ENCODE results near the gene TEPSIN.

TEPSIN gene

GRCh38 chr17:81195941-81196495 lies 42.8 kb downstream of the TEPSIN start:
- H3K27ac Mint-ChIP-seq = no peak overlapping the region
- no peaks in the 10 kb centered on the region for H3K9me3 Mint-ChIP-seq
- no peaks in the 10 kb centered on the region for H3K4me1 Mint-ChIP-seq
- H3K36me3 Mint-ChIP-seq = peaks cover 31% of the 10 kb centered on the region
- no peak for ATAC-seq
- no peaks in the 10 kb centered on the region for H3K27me3 Mint-ChIP-seq
- no peak overlapping the region for H3K4me3 Mint-ChIP-seq

- no peak for ATAC-seq
- H3K36me3 Mint-ChIP-seq = peaks cover 31% of the 10 kb centered on the region
- peak overlapping the region; percentile 65 for H3K27ac Mint-ChIP-seq
- no peaks in the 10 kb centered on the region for H3K4me1 Mint-ChIP-seq
- no peaks in the 10 kb centered on the region for H3K27me3 Mint-ChIP-seq
- H3K9me3 Mint-ChIP-seq = no peaks in the 10 kb centered on the region
- no peak overlapping the region for H3K4me3 Mint-ChIP-seq
Observed at GRCh38 chr17:81194941-81195901, 43.6 kb downstream of the TEPSIN start.

- no peak for ATAC-seq
- no peak overlapping the region for H3K4me3 Mint-ChIP-seq
- H3K27ac Mint-ChIP-seq = peak overlapping the region; percentile 65
- no peaks in the 10 kb centered on the region for H3K4me1 Mint-ChIP-seq
- H3K9me3 Mint-ChIP-seq = no peaks in the 10 kb centered on the region
- no peaks in the 10 kb centered on the region for H3K27me3 Mint-ChIP-seq
- peaks cover 31% of the 10 kb centered on the region for H3K36me3 Mint-ChIP-seq
Observed at GRCh38 chr17:81194225-81194760, 44.6 kb downstream of the TEPSIN start.

GRCh38 chr17:81193470-81194224 lies 45.2 kb downstream of the TEPSIN start:
- H3K27ac Mint-ChIP-seq = no peak overlapping the region
- no peaks in the 10 kb centered on the region for H3K27me3 Mint-ChIP-seq
- H3K36me3 Mint-ChIP-seq = peaks cover 34% of the 10 kb centered on the region
- H3K4me3 Mint-ChIP-seq = no peak overlapping the region
- H3K4me1 Mint-ChIP-seq = no peaks in the 10 kb centered on the region
- H3K9me3 Mint-ChIP-seq = no peaks in the 10 kb centered on the region
- no peak for ATAC-seq

- Mint-ChIP-seq H3K36me3 (peaks cover 28% of the 10 kb centered on the region), H3K27ac (no peak overlapping the region), H3K9me3 (no peaks in the 10 kb centered on the region), H3K4me1 (no peaks in the 10 kb centered on the region), H3K27me3 (no peaks in the 10 kb centered on the region), H3K4me3 (no peak overlapping the region)
- ATAC-seq = no peak
Observed at GRCh38 chr17:81193051-81193410, 45.8 kb downstream of the TEPSIN start.

- no peak for ATAC-seq
- H3K4me3 Mint-ChIP-seq = no peak overlapping the region
- no peaks in the 10 kb centered on the region for H3K27me3 Mint-ChIP-seq
- no peaks in the 10 kb centered on the region for H3K4me1 Mint-ChIP-seq
- H3K36me3 Mint-ChIP-seq = peaks cover 23% of the 10 kb centered on the region
- H3K9me3 Mint-ChIP-seq = no peaks in the 10 kb centered on the region
- H3K27ac Mint-ChIP-seq = no peak overlapping the region
Observed at GRCh38 chr17:81192386-81193050, 46.3 kb downstream of the TEPSIN start.

GRCh38 chr17:81191646-81192045 lies 47.2 kb downstream of the TEPSIN start:
- Mint-ChIP-seq H3K27me3 (no peaks in the 10 kb centered on the region), H3K27ac (no peak overlapping the region), H3K36me3 (peaks cover 23% of the 10 kb centered on the region), H3K4me3 (no peak overlapping the region), H3K4me1 (no peaks in the 10 kb centered on the region), H3K9me3 (no peaks in the 10 kb centered on the region)
- ATAC-seq = no peak

GRCh38 chr17:81191116-81191515 lies 47.7 kb downstream of the TEPSIN start:
- Mint-ChIP-seq H3K27ac (no peak overlapping the region), H3K9me3 (no peaks in the 10 kb centered on the region), H3K4me1 (no peaks in the 10 kb centered on the region), H3K4me3 (no peak overlapping the region), H3K36me3 (peaks cover 18% of the 10 kb centered on the region), H3K27me3 (no peaks in the 10 kb centered on the region)
- no peak for ATAC-seq

- H3K36me3 Mint-ChIP-seq = peaks cover 17% of the 10 kb centered on the region
- no peaks in the 10 kb centered on the region for H3K4me1 Mint-ChIP-seq
- H3K27me3 Mint-ChIP-seq = no peaks in the 10 kb centered on the region
- H3K4me3 Mint-ChIP-seq = no peak overlapping the region
- H3K9me3 Mint-ChIP-seq = no peaks in the 10 kb centered on the region
- no peak for ATAC-seq
- no peak overlapping the region for H3K27ac Mint-ChIP-seq
Observed at GRCh38 chr17:81190591-81190990, 48.3 kb downstream of the TEPSIN start.

- no peak for ATAC-seq
- no peak overlapping the region for H3K27ac Mint-ChIP-seq
- no peaks in the 10 kb centered on the region for H3K9me3 Mint-ChIP-seq
- no peaks in the 10 kb centered on the region for H3K27me3 Mint-ChIP-seq
- H3K4me3 Mint-ChIP-seq = no peak overlapping the region
- H3K4me1 Mint-ChIP-seq = no peaks in the 10 kb centered on the region
- H3K36me3 Mint-ChIP-seq = peaks cover 17% of the 10 kb centered on the region
Observed at GRCh38 chr17:81189670-81190530, 49.0 kb downstream of the TEPSIN start.

GRCh38 chr17:81189016-81189415 lies 49.8 kb downstream of the TEPSIN start:
- H3K9me3 Mint-ChIP-seq = no peaks in the 10 kb centered on the region
- no peak overlapping the region for H3K4me3 Mint-ChIP-seq
- H3K27me3 Mint-ChIP-seq = peaks cover 6% of the 10 kb centered on the region
- H3K4me1 Mint-ChIP-seq = no peaks in the 10 kb centered on the region
- ATAC-seq = no peak
- peaks cover 9% of the 10 kb centered on the region for H3K36me3 Mint-ChIP-seq
- H3K27ac Mint-ChIP-seq = no peak overlapping the region

GRCh38 chr17:81188491-81188840 lies 50.4 kb downstream of the TEPSIN start:
- no peaks in the 10 kb centered on the region for H3K9me3 Mint-ChIP-seq
- H3K27me3 Mint-ChIP-seq = peaks cover 11% of the 10 kb centered on the region
- peaks cover 6% of the 10 kb centered on the region for H3K36me3 Mint-ChIP-seq
- ATAC-seq = no peak
- H3K4me1 Mint-ChIP-seq = no peaks in the 10 kb centered on the region
- no peak overlapping the region for H3K4me3 Mint-ChIP-seq
- H3K27ac Mint-ChIP-seq = no peak overlapping the region

- H3K27ac Mint-ChIP-seq = no peak overlapping the region
- no peaks in the 10 kb centered on the region for H3K9me3 Mint-ChIP-seq
- H3K4me3 Mint-ChIP-seq = no peak overlapping the region
- H3K27me3 Mint-ChIP-seq = peaks cover 18% of the 10 kb centered on the region
- H3K4me1 Mint-ChIP-seq = no peaks in the 10 kb centered on the region
- peaks cover 6% of the 10 kb centered on the region for H3K36me3 Mint-ChIP-seq
- no peak for ATAC-seq
Observed at GRCh38 chr17:81187586-81188490, 51.0 kb downstream of the TEPSIN start.
